Breast epithelium (tissue), 4 donors: ENCODE data around the gene PDE1C. TPM values are rescaled to one million over a fixed set of nuclear protein-coding genes. Genes with fewer than 3 reads are reported as not detected.

Source experiments
- DNase-seq, 2 donors: peaks; one replicate each; pipeline ENCODE4 v3.0.0-alpha.2; 2019; ENCODE audit warnings: low spot score in 2 of 2
- H3K27ac ChIP-seq, 2 donors: fragments of 200-600 bp; sonication (generic) in 1 of 2; one replicate each; pipeline ENCODE4 v1.5.1; 2016 to 2019; ENCODE audit warnings: mild to moderate bottlenecking in 1 of 2
- H3K27me3 ChIP-seq, 2 donors: fragments of 200-600 bp; sonication (generic) in 1 of 2; one replicate each; pipeline versions ENCODE4 v1.5.1 to v1.6.0; 2017 to 2019; ENCODE audit warnings: control low read depth in 1 of 2, mild to moderate bottlenecking in 1 of 2
- H3K36me3 ChIP-seq: fragments of 200-600 bp; one replicate; pipeline ENCODE4 v1.5.1; 2019
- H3K4me1 ChIP-seq, 2 donors: fragments of 200-600 bp; sonication (generic); one replicate each; pipeline ENCODE4 v1.5.1; 2016 to 2019; ENCODE audit warnings: control low read depth in 1 of 2
- H3K4me3 ChIP-seq, 3 donors: fragments of 200-600 bp; sonication (generic); 1 replicate in 2 of 3; 2 replicates in 1 of 3; pipeline ENCODE4 v1.5.1; 2016 to 2019; ENCODE audit warnings: mild to moderate bottlenecking in 3 of 3, moderate library complexity in 2 of 3
- H3K9me3 ChIP-seq, 2 donors: fragments of 200-600 bp; sonication (generic) in 1 of 2; one replicate each; pipeline ENCODE4 v1.5.1; 2016 to 2019; ENCODE audit warnings: control low read depth in 1 of 2
- CTCF ChIP-seq, 3 donors: fragments of 450-650 bp; IDR thresholded peaks; one replicate each; pipeline ENCODE4 v1.5.1; 2016 to 2017; ENCODE audit warnings: antibody characterized with exemption in 3 of 3, mild to moderate bottlenecking in 3 of 3, moderate library complexity in 3 of 3
- POLR2A ChIP-seq: fragments of 450-650 bp; IDR thresholded peaks from one replicate; pipeline ENCODE4 v1.6.1; 2016; ENCODE audit warnings: antibody characterized with exemption, mild to moderate bottlenecking, moderate library complexity
- POLR2AphosphoS5 ChIP-seq, 3 donors: sonication (generic); formaldehyde crosslinking; IDR thresholded peaks; one replicate each; pipeline ENCODE4 v1.6.1; 2017; ENCODE audit warnings: antibody characterized with exemption in 3 of 3
- intact Hi-C: fragments of 100-400 bp; cut with DNase I; formaldehyde crosslinking; loops from one replicate; pipeline ENCODE4 v1.15.1; 2023; ENCODE audit warnings: low total_unique reads
- total RNA-seq, 3 donors: library from RNA; depleted of rRNA; stranded (reverse); fragments of >200 nt; gene quantifications; one replicate each; pipeline ENCODE4 v1.1.0, GENCODE V29; 2016

PDE1C gene
- total RNA-seq, 3 donors from 2014 or later: 3.2 to 30.1 (median 18.7) TPM

GRCh38 chr7:32005577-32005976, 64.6 kb downstream of the PDE1C start:
- Histone ChIP-seq H3K27me3 (no peaks in the 10 kb centered on the region), H3K9me3 (peaks cover 8 to 12% of the 10 kb centered on the region in 2 donors), H3K36me3 (no peaks in the 10 kb centered on the region), H3K4me1 (no peaks in the 10 kb centered on the region), H3K4me3 (no peak overlapping the region), H3K27ac (no peak overlapping the region)
- no peak for TF ChIP-seq POLR2AphosphoS5 (IDR thresholded peaks at IDR 0.05)
- no peak for TF ChIP-seq CTCF (IDR thresholded peaks at IDR 0.05)
- TF ChIP-seq POLR2A: no peak
- intact Hi-C loops: no loop called here
- no peak for DNase-seq

- Histone ChIP-seq H3K36me3 (no peaks in the 10 kb centered on the region), H3K4me3 (no peak overlapping the region), H3K4me1 (no peaks in the 10 kb centered on the region), H3K27me3 (no peaks in the 10 kb centered on the region), H3K9me3 (peaks cover 8 to 12% of the 10 kb centered on the region in 2 donors), H3K27ac (no peak overlapping the region)
- intact Hi-C loops: no loop called here
- no peak for DNase-seq
- TF ChIP-seq POLR2A (no peak), CTCF (IDR thresholded peaks at IDR 0.05) (no peak), POLR2AphosphoS5 (IDR thresholded peaks at IDR 0.05) (no peak)
These were observed 68.3 kb downstream of the PDE1C start for GRCh38 chr7:32001948-32002347.

GRCh38 chr7:31997423-31997822, 72.8 kb downstream of the PDE1C start:
- H3K9me3 ChIP-seq: peaks cover 8 to 12% of the 10 kb centered on the region in 2 donors
- TF ChIP-seq CTCF (IDR thresholded peaks at IDR 0.05) (no peak), POLR2AphosphoS5 (IDR thresholded peaks at IDR 0.05) (no peak), POLR2A (no peak)
- no peak for DNase-seq
- no peaks in the 10 kb centered on the region for H3K36me3 ChIP-seq
- H3K27me3 ChIP-seq: no peaks in the 10 kb centered on the region
- no peak overlapping the region for H3K4me3 ChIP-seq
- H3K27ac ChIP-seq: no peak overlapping the region
- intact Hi-C loops: loop anchor here (2.0 kb wide), 1 partner anchor 25 kb away; no protein-coding TSS in a partner anchor
- H3K4me1 ChIP-seq: no peaks in the 10 kb centered on the region

GRCh38 chr7:31995134-31995533, 75.1 kb downstream of the PDE1C start:
- Histone ChIP-seq H3K27me3 (no peaks in the 10 kb centered on the region), H3K36me3 (no peaks in the 10 kb centered on the region), H3K4me1 (no peaks in the 10 kb centered on the region), H3K4me3 (no peak overlapping the region), H3K27ac (no peak overlapping the region), H3K9me3 (no peaks in the 10 kb centered on the region)
- no peak for DNase-seq
- TF ChIP-seq CTCF (IDR thresholded peaks at IDR 0.05) (no peak), POLR2AphosphoS5 (IDR thresholded peaks at IDR 0.05) (no peak), POLR2A (no peak)
- intact Hi-C loops: no loop called here

- TF ChIP-seq POLR2A (no peak), CTCF (IDR thresholded peaks at IDR 0.05) (no peak), POLR2AphosphoS5 (IDR thresholded peaks at IDR 0.05) (no peak)
- Histone ChIP-seq H3K36me3 (no peaks in the 10 kb centered on the region), H3K4me3 (no peak overlapping the region), H3K9me3 (no peaks in the 10 kb centered on the region), H3K27ac (no peak overlapping the region), H3K27me3 (no peaks in the 10 kb centered on the region), H3K4me1 (no peaks in the 10 kb centered on the region)
- intact Hi-C loops: no loop called here
- no peak for DNase-seq
These were observed 78.4 kb downstream of the PDE1C start for GRCh38 chr7:31991846-31992245.
